T-cell (primary cell): Measurements from ENCODE around the gene CASTOR1. TPM values are rescaled to one million over a fixed set of nuclear protein-coding genes. Genes with fewer than 3 reads are reported as not detected.

Source experiments
- ATAC-seq, 4 experiments: fragments of 200-7000 bp in 3 of 4; fragments of 150-1000 bp in 1 of 4; cut with Tn5 transposase; replicated peaks in 1 of 4; 1 replicate in 3 of 4; 2 replicates in 1 of 4; pipeline ENCODE4 v1.10.0; 2021; ENCODE audit warnings: moderate library complexity in 3 of 4, mild to moderate bottlenecking in 2 of 4, moderate number of reproducible peaks in 1 of 4
- CTCF ChIA-PET, 2 donors: fragments of 300-600 bp; sonication (Branson Sonifier 250); formaldehyde crosslinking; loops; one replicate each; lab custom pipeline; 2022; ENCODE audit warnings: antibody characterized with exemption in 2 of 2; lab: Charles Lee
- POLR2A ChIA-PET, 2 donors: fragments of 300-600 bp; sonication (Branson Sonifier 250); formaldehyde crosslinking; loops; one replicate each; lab custom pipeline; 2022; ENCODE audit warnings: antibody characterized with exemption in 2 of 2; lab: Charles Lee
- DNase-seq, 35 experiments: peaks; one replicate each; pipeline versions ENCODE4 v3.0.0 to v3.0.0-alpha.2; 2013 to 2023
- H3K27ac ChIP-seq: one replicate; pipeline ENCODE4 v1.5.1; 2013; ENCODE audit warnings: low read length
- H3K27me3 ChIP-seq, 2 experiments: replicated peaks in 1 of 2; 1 replicate in 1 of 2; 2 replicates in 1 of 2; pipeline versions ENCODE4 v1.6.1 to v1.7.0; 2013; ENCODE audit warnings: low read length in 1 of 2, mixed read lengths in 1 of 2; ENCODE audit not compliant: control insufficient read depth in 2 of 2, insufficient read depth in 2 of 2; ENCODE audit errors: extremely low read depth in 1 of 2
- H3K36me3 ChIP-seq, 2 donors: 1 replicate in 1 of 2; 2 replicates in 1 of 2; pipeline versions ENCODE4 v1.6.1 to v1.7.0; 2013; ENCODE audit warnings: low read length in 1 of 2; ENCODE audit not compliant: control insufficient read depth in 2 of 2, insufficient read depth in 1 of 2; ENCODE audit errors: extremely low read depth in 1 of 2
- H3K4me1 ChIP-seq, 2 experiments: 1 replicate in 1 of 2; 2 replicates in 1 of 2; pipeline versions ENCODE4 v1.6.1 to v1.7.0; 2013; ENCODE audit warnings: low read length in 2 of 2, mixed read lengths in 1 of 2; ENCODE audit not compliant: insufficient read depth in 2 of 2, control insufficient read depth in 1 of 2; ENCODE audit errors: extremely low read depth in 1 of 2
- H3K4me3 ChIP-seq, 2 donors: 1 replicate in 1 of 2; 2 replicates in 1 of 2; pipeline versions ENCODE4 v1.5.1 to v1.7.0; 2013; ENCODE audit warnings: mild to moderate bottlenecking in 2 of 2, low read length in 1 of 2, moderate library complexity in 1 of 2; ENCODE audit not compliant: control insufficient read depth in 1 of 2; ENCODE audit errors: extremely low read depth in 1 of 2
- H3K9me3 ChIP-seq: 2 replicates; pipeline ENCODE4 v1.7.0; 2013
- H3K27ac Mint-ChIP-seq, 2 donors: one replicate each; pipeline ENCODE4 v1.8.0; 2020 to 2021; ENCODE audit warnings: mild to moderate bottlenecking in 2 of 2, mixed read lengths in 2 of 2
- H3K27me3 Mint-ChIP-seq, 2 donors: one replicate each; pipeline ENCODE4 v1.8.0; 2021 to 2022; ENCODE audit warnings: mixed read lengths in 2 of 2
- H3K36me3 Mint-ChIP-seq: one replicate; pipeline ENCODE4 v1.8.0; 2021; ENCODE audit warnings: mixed read lengths
- H3K4me1 Mint-ChIP-seq, 3 donors: one replicate each; pipeline ENCODE4 v1.8.0; 2020 to 2022; ENCODE audit warnings: mixed read lengths in 3 of 3, mild to moderate bottlenecking in 1 of 3
- H3K4me3 Mint-ChIP-seq, 3 donors: one replicate each; pipeline ENCODE4 v1.8.0; 2020 to 2022; ENCODE audit warnings: mild to moderate bottlenecking in 3 of 3, mixed read lengths in 3 of 3, moderate library complexity in 3 of 3
- H3K9me3 Mint-ChIP-seq, 3 donors: one replicate each; pipeline ENCODE4 v1.8.0; 2020 to 2022; ENCODE audit warnings: mixed read lengths in 3 of 3
- WGBS: methylation state at CpG from one replicate; pipeline ENCODE4 v1.1.5; 2013; ENCODE audit warnings: missing lambda C conversion rate; ENCODE audit not compliant: insufficient coverage; 5-methylcytosine and 5-hydroxymethylcytosine counted together
- total RNA-seq, 35 experiments: library from RNA in 6 of 35; stranded (reverse) in 6 of 35; fragments of 120-200 nt in 1 of 35; gene quantifications; one replicate each; pipeline versions ENCODE4 v1.2.1 to v1.2.4 and lab custom pipeline; 2013 to 2026

Gene CASTOR1
- total RNA-seq, 5 donors from 2014 or later (not counting 1 experiment from before 2014, with no cell fraction given): 12.8 to 21.9 (median 16.1) TPM

GRCh38 chr22:30253205-30253852 is 36.0 kb downstream of the CASTOR1 start:
- no peak overlapping the region for H3K4me3 ChIP-seq
- Mint-ChIP-seq H3K27me3 (peaks cover 0 to 2% of the 10 kb centered on the region in 2 donors), H3K4me3 (no peak overlapping the region), H3K36me3 (no peaks in the 10 kb centered on the region), H3K27ac (no peak overlapping the region), H3K9me3 (no peaks in the 10 kb centered on the region), H3K4me1 (peaks cover 6 to 18% (median 13%) of the 10 kb centered on the region in 3 donors)
- no peaks in the 10 kb centered on the region for H3K36me3 ChIP-seq
- H3K27ac ChIP-seq: no peak overlapping the region
- ChIA-PET POLR2A (interaction anchor here in 1 of 2 donors (1.0 kb wide), 1 partner anchor 79 kb away, joined by 5 read pairs; no protein-coding TSS in a partner anchor), CTCF (interaction anchor here in 1 of 2 donors (0.6 kb wide), 1 partner anchor 95 kb away, joined by 3 read pairs; no protein-coding TSS in a partner anchor)
- H3K4me1 ChIP-seq: peaks cover 0 to 13% of the 10 kb centered on the region in 2 experiments
- DNase-seq: no peak
- WGBS: 89% methylated on average over 8 of the region's 22 CpGs
- peaks cover 0 to 15% of the 10 kb centered on the region in 2 experiments for H3K27me3 ChIP-seq
- ATAC-seq: no peak
- H3K9me3 ChIP-seq: no peaks in the 10 kb centered on the region

- no peak overlapping the region for H3K27ac ChIP-seq
Observed at GRCh38 chr22:30252411-30253204, 36.7 kb downstream of the CASTOR1 start.

DNA sequence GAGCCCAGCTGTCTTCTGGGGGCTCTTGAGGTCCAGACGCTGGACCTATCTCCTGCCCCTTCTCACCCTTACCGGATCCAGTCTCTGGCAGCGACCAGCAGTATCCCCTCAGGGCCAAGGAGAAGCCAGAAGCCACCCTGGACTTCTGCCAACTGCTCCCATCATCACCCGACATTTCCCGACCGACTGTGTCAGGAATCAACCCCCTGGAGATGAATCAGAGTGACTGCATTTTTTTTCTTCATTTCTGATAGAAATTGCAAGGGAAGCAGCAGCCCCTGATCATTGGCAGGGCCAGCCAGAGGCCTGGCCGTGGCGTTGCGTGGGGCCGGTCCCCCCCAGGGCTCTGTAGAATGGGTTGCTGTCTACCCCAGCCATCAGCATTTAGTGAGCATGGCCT is 37.6 kb downstream of the CASTOR1 start:
- H3K36me3 Mint-ChIP-seq: no peaks in the 10 kb centered on the region
- Histone ChIP-seq H3K27me3 (peaks cover 0 to 30% of the 10 kb centered on the region in 2 experiments), H3K4me3 (no peak overlapping the region), H3K4me1 (peaks cover 0 to 21% of the 10 kb centered on the region in 2 experiments), H3K9me3 (no peaks in the 10 kb centered on the region), H3K36me3 (no peaks in the 10 kb centered on the region), H3K27ac (no peak overlapping the region)
- no peak for ATAC-seq
- peaks cover 3 to 12% of the 10 kb centered on the region in 2 donors for H3K27me3 Mint-ChIP-seq
- no peak for DNase-seq
- H3K9me3 Mint-ChIP-seq: no peaks in the 10 kb centered on the region
- WGBS: 90% methylated on average over 10 of the region's 10 CpGs
- H3K27ac Mint-ChIP-seq: no peak overlapping the region
- CTCF ChIA-PET: no interaction called here
- POLR2A ChIA-PET: no interaction called here
- peaks cover 12 to 26% (median 25%) of the 10 kb centered on the region in 3 donors for H3K4me1 Mint-ChIP-seq
- no peak overlapping the region for H3K4me3 Mint-ChIP-seq

More at GRCh38 chr22:30252411-30253204, 36.7 kb downstream of the CASTOR1 start:
- no peaks in the 10 kb centered on the region for H3K9me3 ChIP-seq
- CTCF ChIA-PET: no interaction called here
- Mint-ChIP-seq H3K27me3 (peaks cover 2 to 8% of the 10 kb centered on the region in 2 donors), H3K4me1 (peaks cover 7 to 20% (median 16%) of the 10 kb centered on the region in 3 donors), H3K36me3 (no peaks in the 10 kb centered on the region), H3K9me3 (no peaks in the 10 kb centered on the region), H3K27ac (peak overlapping the region in 1 of 2 donors; percentile 45), H3K4me3 (no peak overlapping the region)
- POLR2A ChIA-PET: interaction anchor here in 1 of 2 donors (1.0 kb wide), 1 partner anchor 79 kb away, joined by 5 read pairs; no protein-coding TSS in a partner anchor
- WGBS: 86% methylated on average over 21 of the region's 22 CpGs
- no peaks in the 10 kb centered on the region for H3K36me3 ChIP-seq
- H3K27me3 ChIP-seq: peaks cover 0 to 22% of the 10 kb centered on the region in 2 experiments
- peaks cover 0 to 14% of the 10 kb centered on the region in 2 experiments for H3K4me1 ChIP-seq
- ATAC-seq (no peak), DNase-seq (no peak)
- H3K4me3 ChIP-seq: no peak overlapping the region

DNA sequence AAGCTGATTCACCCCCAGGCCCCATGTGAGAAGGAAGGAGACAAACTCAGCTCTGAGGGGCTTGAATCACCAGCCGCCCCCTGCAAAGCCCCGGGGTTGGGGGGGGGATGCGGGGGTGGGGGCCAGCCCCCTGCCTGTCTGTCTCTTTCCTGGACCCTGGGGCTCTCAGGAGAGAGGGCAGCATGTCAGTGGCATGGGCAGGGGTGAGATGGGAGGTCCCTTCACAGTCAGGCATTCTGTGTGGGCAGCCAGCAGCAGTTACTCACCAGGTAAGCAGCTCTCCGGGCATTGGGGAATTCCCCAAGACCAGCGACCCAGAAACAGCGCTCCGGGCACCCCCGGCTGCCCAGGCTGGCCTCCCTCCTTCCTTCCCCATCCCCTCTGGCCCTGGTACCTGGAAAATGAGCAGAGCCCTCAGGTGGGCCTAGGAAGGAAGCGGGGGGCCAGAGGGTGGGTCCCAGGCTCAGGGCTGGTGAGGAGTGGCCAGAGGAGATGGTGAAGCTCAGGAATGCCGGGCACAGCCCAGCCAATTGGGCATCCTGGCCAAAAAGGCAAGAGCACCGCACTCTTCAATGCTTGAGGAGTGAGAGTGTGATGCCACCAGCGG is 38.5 kb downstream of the CASTOR1 start:
- no peaks in the 10 kb centered on the region for H3K36me3 ChIP-seq
- POLR2A ChIA-PET: interaction anchor here (0.6 to 0.7 kb wide), 3 partner anchors 87 to 896 kb away, joined by 3 to 4 read pairs (median 3); no protein-coding TSS in a partner anchor
- no peak overlapping the region for H3K27ac ChIP-seq
- DNase-seq: no peak
- no peak overlapping the region for H3K4me3 ChIP-seq
- Mint-ChIP-seq H3K4me3 (no peak overlapping the region), H3K36me3 (no peaks in the 10 kb centered on the region), H3K27ac (no peak overlapping the region), H3K4me1 (peaks cover 17 to 36% (median 31%) of the 10 kb centered on the region in 3 donors), H3K27me3 (peaks cover 3 to 12% of the 10 kb centered on the region in 2 donors), H3K9me3 (no peaks in the 10 kb centered on the region)
- peaks cover 0 to 27% of the 10 kb centered on the region in 2 experiments for H3K4me1 ChIP-seq
- WGBS: 60% methylated on average over 1 of the region's 12 CpGs
- CTCF ChIA-PET: no interaction called here
- ATAC-seq: no peak
- no peaks in the 10 kb centered on the region for H3K9me3 ChIP-seq
- H3K27me3 ChIP-seq: peaks cover 0 to 28% of the 10 kb centered on the region in 2 experiments

GRCh38 chr22:30250039-30250565 is 39.2 kb downstream of the CASTOR1 start:
- POLR2A ChIA-PET: interaction anchor here (0.6 kb wide), 2 partner anchors 262 to 896 kb away, joined by 3 to 4 read pairs; no protein-coding TSS in a partner anchor
- Histone ChIP-seq H3K27me3 (peaks cover 0 to 35% of the 10 kb centered on the region in 2 experiments), H3K4me3 (no peak overlapping the region), H3K4me1 (peaks cover 0 to 33% of the 10 kb centered on the region in 2 experiments), H3K9me3 (no peaks in the 10 kb centered on the region), H3K27ac (no peak overlapping the region), H3K36me3 (no peaks in the 10 kb centered on the region)
- H3K36me3 Mint-ChIP-seq: no peaks in the 10 kb centered on the region
- no peak for ATAC-seq
- WGBS: 100% methylated on average over 1 of the region's 3 CpGs
- no peak overlapping the region for H3K27ac Mint-ChIP-seq
- DNase-seq: no peak
- H3K9me3 Mint-ChIP-seq: no peaks in the 10 kb centered on the region
- CTCF ChIA-PET: no interaction called here
- H3K4me3 Mint-ChIP-seq: no peak overlapping the region
- peaks cover 3 to 12% of the 10 kb centered on the region in 2 donors for H3K27me3 Mint-ChIP-seq
- H3K4me1 Mint-ChIP-seq: peaks cover 20 to 43% (median 36%) of the 10 kb centered on the region in 3 donors
